ENCODE results near the gene PRODH. TPM values are rescaled to one million over a fixed set of nuclear protein-coding genes. Genes with fewer than 3 reads are reported as not detected.
"Not testable (repeated sequence)": the region's sequence is repeated elsewhere in the genome, so short reads cannot be mapped to it uniquely, and the experiment has no call there.

Gene PRODH
- total RNA-seq, 4 donors from 2014 or later, result 3.5 to 14.2 (median 9.3) TPM

- in situ Hi-C loops (cut with MboI; ENCODE audit: low pct_ligation_motif_present in 1 of 4, low pct_unique_long_range_greater_than_20kb in 1 of 4, low sequenced_read_pairs in 3 of 4) (no loop called here), intact Hi-C loops (cut with DNase I; ENCODE audit: low total_unique reads) (no loop called here)
- H3K4me3 ChIP-seq, result no peak overlapping the region
- no peaks in the 10 kb centered on the region for H3K4me1 ChIP-seq
- no peak overlapping the region for H3K27ac ChIP-seq
- peaks cover 15% of the 10 kb centered on the region for H3K27me3 ChIP-seq
- TF ChIP-seq CTCF (IDR thresholded peaks at IDR 0.05), result no peak
- TF ChIP-seq POLR2AphosphoS5 (IDR thresholded peaks at IDR 0.05), result no peak
- TF ChIP-seq EP300 (IDR thresholded peaks at IDR 0.05; ENCODE audit: low read depth), result no peak
- TF ChIP-seq POLR2A (IDR thresholded peaks at IDR 0.05), result no peak
- no peaks in the 10 kb centered on the region for H3K36me3 ChIP-seq
- 77% methylated on average over 10 of the region's 10 CpGs; no CpG with 5 or more reads in 1 of the 2 donors for WGBS, 2 donors (ENCODE audit: low coverage in 1 of 2)
- DNase-seq, result no peak
- no peaks in the 10 kb centered on the region for H3K9me3 ChIP-seq
Observed at GRCh38 chr22:18955696-18956095, 19.6 kb upstream of the PRODH start.

- WGBS, 2 donors (ENCODE audit: low coverage in 1 of 2), result 75 to 77% methylated on average over 3 to 15 of the region's 15 CpGs
- intact Hi-C loops (cut with DNase I; ENCODE audit: low total_unique reads), result no loop called here
- H3K36me3 ChIP-seq, result no peaks in the 10 kb centered on the region
Observed at GRCh38 chr22:18954990-18955571, 19.0 kb upstream of the PRODH start.

GRCh38 chr22:18954303-18954989, 18.4 kb upstream of the PRODH start:
- in situ Hi-C loops (cut with MboI; ENCODE audit: low pct_ligation_motif_present in 1 of 4, low pct_unique_long_range_greater_than_20kb in 1 of 4, low sequenced_read_pairs in 3 of 4); intact Hi-C loops (cut with DNase I; ENCODE audit: low total_unique reads): not testable (repeated sequence)
- WGBS, 2 donors (ENCODE audit: low coverage in 1 of 2), result 21% methylated on average over 12 of the region's 14 CpGs; no CpG with 5 or more reads in 1 of the 2 donors

More at GRCh38 chr22:18954990-18955571, 19.0 kb upstream of the PRODH start:
- peaks cover 22% of the 10 kb centered on the region for H3K27me3 ChIP-seq
- no peak overlapping the region for H3K27ac ChIP-seq
- in situ Hi-C loops (cut with MboI; ENCODE audit: low pct_ligation_motif_present in 1 of 4, low pct_unique_long_range_greater_than_20kb in 1 of 4, low sequenced_read_pairs in 3 of 4), result no loop called here
- no peaks in the 10 kb centered on the region for H3K9me3 ChIP-seq
- no peak overlapping the region for H3K4me3 ChIP-seq
- DNase-seq, result no peak
- H3K4me1 ChIP-seq, result no peaks in the 10 kb centered on the region
- no peak for TF ChIP-seq CTCF (IDR thresholded peaks at IDR 0.05)

GRCh38 chr22:18953128-18953527, 17.0 kb upstream of the PRODH start:
- WGBS, 2 donors (ENCODE audit: low coverage in 1 of 2), result 54% methylated on average over 13 of the region's 14 CpGs; no CpG with 5 or more reads in 1 of the 2 donors
- in situ Hi-C loops (cut with MboI; ENCODE audit: low pct_ligation_motif_present in 1 of 4, low pct_unique_long_range_greater_than_20kb in 1 of 4, low sequenced_read_pairs in 3 of 4); H3K36me3 ChIP-seq; H3K4me1 ChIP-seq; H3K9me3 ChIP-seq; intact Hi-C loops (cut with DNase I; ENCODE audit: low total_unique reads); DNase-seq; H3K4me3 ChIP-seq; H3K27ac ChIP-seq: not testable (repeated sequence)
- peaks cover 36% of the 10 kb centered on the region for H3K27me3 ChIP-seq

More at GRCh38 chr22:18954303-18954989, 18.4 kb upstream of the PRODH start:
- not testable (repeated sequence) for H3K36me3 ChIP-seq, H3K27ac ChIP-seq, H3K9me3 ChIP-seq, H3K4me3 ChIP-seq, H3K4me1 ChIP-seq
- H3K27me3 ChIP-seq, result peaks cover 27% of the 10 kb centered on the region
- TF ChIP-seq CTCF (IDR thresholded peaks at IDR 0.05), result peak; percentile 75 to 91 (median 79)
- peak; percentile 57 for DNase-seq

- Histone ChIP-seq H3K4me1 (no peaks in the 10 kb centered on the region), H3K36me3 (no peaks in the 10 kb centered on the region), H3K27ac (no peak overlapping the region), H3K9me3 (no peaks in the 10 kb centered on the region), H3K4me3 (no peak overlapping the region), H3K27me3 (peaks cover 35% of the 10 kb centered on the region)
- WGBS, 2 donors (ENCODE audit: low coverage in 1 of 2), result 78% methylated on average over 6 of the region's 6 CpGs; no CpG with 5 or more reads in 1 of the 2 donors
- intact Hi-C loops (cut with DNase I; ENCODE audit: low total_unique reads) (no loop called here), in situ Hi-C loops (cut with MboI; ENCODE audit: low pct_ligation_motif_present in 1 of 4, low pct_unique_long_range_greater_than_20kb in 1 of 4, low sequenced_read_pairs in 3 of 4) (no loop called here)
- TF ChIP-seq POLR2AphosphoS5 (IDR thresholded peaks at IDR 0.05) (no peak), EP300 (IDR thresholded peaks at IDR 0.05; ENCODE audit: low read depth) (no peak), POLR2A (IDR thresholded peaks at IDR 0.05) (no peak), CTCF (IDR thresholded peaks at IDR 0.05) (no peak)
- DNase-seq, result no peak
Observed at GRCh38 chr22:18952022-18952421, 15.9 kb upstream of the PRODH start.

Data from transverse colon (tissue), 4 donors.